ENCODE measurements around the gene MASP1.

DNA sequence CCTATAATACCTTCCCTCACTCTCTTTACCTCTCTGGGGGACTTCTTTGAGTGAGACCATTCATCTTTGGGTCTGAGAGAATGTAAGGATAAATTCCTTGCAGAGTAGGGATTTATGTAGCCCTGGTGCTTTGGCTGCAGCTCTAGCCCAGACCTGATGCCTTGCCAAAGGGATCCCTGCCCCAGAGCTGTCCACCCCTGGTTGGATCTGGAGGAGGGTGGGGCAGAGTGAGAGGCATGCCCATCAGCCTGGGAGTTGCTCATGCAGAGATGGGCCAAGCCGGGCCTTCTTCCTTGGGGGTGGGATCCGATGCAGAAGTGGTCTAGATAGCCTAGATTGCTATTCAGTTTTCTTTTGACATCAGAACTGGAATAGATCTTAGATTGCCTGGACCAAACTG lies 62.8 kb downstream of the MASP1 start:
- TF ChIP-seq POLR2AphosphoS5 (IDR thresholded peaks at IDR 0.05; ENCODE audit: borderline replicate concordance, low read depth, low read length) = no peak
- TF ChIP-seq EZH2 (IDR thresholded peaks at IDR 0.05) = no peak
- TF ChIP-seq FOXP2 (optimal IDR thresholded peaks at IDR 0.05; ENCODE audit: control extremely low read depth, extremely low read length, insufficient read depth) = no peak

Measured in SK-N-MC (cell line).